PC-9 (cell line): Measurements from ENCODE around the gene NOM1.
"Not testable (repeated sequence)": the region's sequence is repeated elsewhere in the genome, so short reads cannot be mapped to it uniquely, and the experiment has no call there.

ENCODE experiments used
- CTCF ChIP-seq: fragments of 200-600 bp; sonication (generic); conservative IDR thresholded peaks from 2 replicates; pipeline ENCODE4 v1.6.1; 2017; ENCODE audit warnings: mixed run types, antibody characterized with exemption, mild to moderate bottlenecking, moderate library complexity
- EZH2 ChIP-seq: fragments of 200-600 bp; sonication (generic); IDR thresholded peaks from 2 replicates; pipeline ENCODE4 v1.8.0; 2017; ENCODE audit warnings: antibody characterized with exemption, low read depth

- not testable (repeated sequence) for TF ChIP-seq CTCF, EZH2
Observed at GRCh38 chr7:156920487-156921373, 28.8 kb upstream of the NOM1 start.
